WI38 (cell line): ENCODE data around the gene FXYD5.

ENCODE experiments used
- H3K4me3 ChIP-seq: 2 replicates; pipeline ENCODE4 v1.5.1; 2011; ENCODE audit warnings: low read depth, mild to moderate bottlenecking, control low read depth, low read length
- TF ChIP-seq, protein P1 (sequence below): IDR thresholded peaks from 2 replicates; pipeline ENCODE4 v1.5.1; 2012; ENCODE audit warnings: low read depth, mild to moderate bottlenecking, control low read depth, low read length

FXYD5 gene

DNA sequence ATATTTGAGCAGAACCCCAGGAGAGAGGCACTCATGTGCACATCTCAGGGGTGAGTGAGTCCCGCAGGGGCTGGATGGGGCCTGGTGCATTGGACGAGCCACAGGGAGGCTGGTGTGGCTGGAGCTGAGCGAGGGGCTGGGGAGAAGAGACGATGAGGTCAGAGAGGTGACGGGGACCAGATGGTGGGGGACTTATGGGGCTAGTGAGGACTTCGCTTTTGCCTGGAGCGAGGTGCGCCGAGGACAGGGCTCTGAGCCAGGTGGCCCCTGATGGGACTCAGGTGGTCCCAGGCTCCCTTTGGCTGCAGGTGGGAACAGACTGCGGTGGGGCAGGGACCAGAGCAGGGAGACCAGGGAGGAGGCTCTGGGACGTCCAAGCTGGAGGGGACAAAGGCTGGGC is 45.8 kb upstream of the FXYD5 start:
- H3K4me3 ChIP-seq: no peak overlapping the region
- TF ChIP-seq, protein P1, sequence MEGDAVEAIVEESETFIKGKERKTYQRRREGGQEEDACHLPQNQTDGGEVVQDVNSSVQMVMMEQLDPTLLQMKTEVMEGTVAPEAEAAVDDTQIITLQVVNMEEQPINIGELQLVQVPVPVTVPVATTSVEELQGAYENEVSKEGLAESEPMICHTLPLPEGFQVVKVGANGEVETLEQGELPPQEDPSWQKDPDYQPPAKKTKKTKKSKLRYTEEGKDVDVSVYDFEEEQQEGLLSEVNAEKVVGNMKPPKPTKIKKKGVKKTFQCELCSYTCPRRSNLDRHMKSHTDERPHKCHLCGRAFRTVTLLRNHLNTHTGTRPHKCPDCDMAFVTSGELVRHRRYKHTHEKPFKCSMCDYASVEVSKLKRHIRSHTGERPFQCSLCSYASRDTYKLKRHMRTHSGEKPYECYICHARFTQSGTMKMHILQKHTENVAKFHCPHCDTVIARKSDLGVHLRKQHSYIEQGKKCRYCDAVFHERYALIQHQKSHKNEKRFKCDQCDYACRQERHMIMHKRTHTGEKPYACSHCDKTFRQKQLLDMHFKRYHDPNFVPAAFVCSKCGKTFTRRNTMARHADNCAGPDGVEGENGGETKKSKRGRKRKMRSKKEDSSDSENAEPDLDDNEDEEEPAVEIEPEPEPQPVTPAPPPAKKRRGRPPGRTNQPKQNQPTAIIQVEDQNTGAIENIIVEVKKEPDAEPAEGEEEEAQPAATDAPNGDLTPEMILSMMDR: no peak

DNA sequence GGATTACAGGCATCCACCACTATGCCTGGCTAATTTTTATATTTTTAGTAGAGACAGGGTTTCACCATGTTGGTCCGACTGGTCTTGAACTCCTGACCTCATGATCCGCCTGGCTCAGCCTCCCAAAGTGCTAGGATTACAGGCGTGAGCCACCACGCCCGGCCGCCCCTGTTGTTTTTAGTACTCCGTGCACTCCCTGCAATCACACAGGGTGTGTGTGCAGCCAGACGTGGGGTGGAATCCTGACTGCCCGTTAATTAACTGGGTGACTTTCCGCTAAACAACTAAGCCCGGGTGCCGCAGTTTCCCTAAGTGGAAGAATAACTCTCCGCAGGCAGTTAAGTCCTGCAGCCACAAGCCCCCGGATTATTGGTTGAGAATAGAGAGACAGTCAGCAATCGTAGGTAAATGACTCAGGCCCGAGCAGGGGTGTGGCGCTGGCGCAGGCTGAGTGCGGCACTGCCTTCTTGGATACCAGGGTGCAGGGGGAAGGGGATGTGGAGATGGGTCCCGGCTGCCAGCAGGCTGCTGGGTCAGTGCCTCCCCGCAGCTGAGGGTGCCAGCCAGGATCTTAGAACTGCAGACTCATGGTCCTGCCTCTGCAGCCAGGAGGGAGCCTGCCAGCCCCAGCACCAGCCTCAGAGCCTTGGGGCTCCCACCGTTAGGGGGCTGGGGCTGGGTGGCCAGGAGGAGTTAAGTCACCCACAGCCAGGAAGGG is 45.0 kb upstream of the FXYD5 start:
- TF ChIP-seq, protein P1: no peak
- H3K4me3 ChIP-seq: no peak overlapping the region

DNA sequence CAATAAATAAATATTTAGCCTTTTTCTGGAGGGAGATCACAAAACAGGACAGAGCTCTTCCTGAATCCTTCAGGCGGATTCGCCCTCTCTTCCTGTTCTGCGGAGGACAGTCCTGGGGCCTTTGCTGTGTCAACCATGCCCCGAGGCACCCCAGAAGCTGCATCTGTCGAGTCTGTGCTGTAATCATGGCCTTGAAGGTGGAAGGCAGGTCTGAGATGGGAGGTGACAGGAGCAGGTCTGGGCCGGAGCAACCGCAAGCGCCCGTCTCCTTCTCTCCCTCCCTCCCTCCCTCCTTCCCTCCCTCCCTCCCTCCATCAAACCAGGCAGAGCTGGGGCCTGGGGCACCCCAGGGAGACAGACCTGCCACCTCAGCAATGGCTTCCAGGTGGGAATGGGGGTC is 43.6 kb upstream of the FXYD5 start:
- no peak overlapping the region for H3K4me3 ChIP-seq
- TF ChIP-seq, protein P1: no peak

DNA sequence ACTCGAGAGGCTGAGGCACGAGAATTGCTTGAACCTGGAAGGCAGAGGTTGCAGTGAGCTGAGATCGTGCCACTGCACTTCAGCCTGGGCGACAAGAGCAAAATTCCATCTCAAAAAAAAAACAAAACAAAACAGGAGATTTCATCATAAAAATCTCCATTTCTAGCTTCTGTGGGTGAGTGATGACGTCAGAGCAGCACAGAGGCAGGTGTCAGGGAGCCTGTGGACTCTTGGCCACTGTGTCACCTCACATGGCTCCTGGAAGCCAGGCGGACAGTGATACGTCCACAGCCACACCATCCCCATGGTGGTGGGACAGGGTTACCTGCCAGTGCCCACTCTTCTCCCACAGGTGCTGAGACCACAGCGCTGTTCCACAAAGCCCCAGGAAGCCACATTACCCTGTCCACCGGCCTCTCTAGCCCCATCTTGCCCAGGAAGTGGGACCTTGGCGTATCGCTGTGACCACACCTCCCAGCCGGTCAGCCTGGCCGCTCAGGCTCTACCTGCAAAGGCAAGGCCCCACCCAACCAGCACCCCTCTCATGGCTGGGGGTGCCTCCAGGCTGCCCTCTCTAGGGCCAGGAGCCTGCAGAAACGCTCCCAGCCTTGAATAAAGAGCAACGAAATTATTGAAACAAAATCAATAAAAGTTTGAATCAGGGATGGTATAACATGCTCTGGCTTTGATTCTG is 41.4 kb upstream of the FXYD5 start:
- no peak overlapping the region for H3K4me3 ChIP-seq
- TF ChIP-seq, protein P1: no peak

DNA sequence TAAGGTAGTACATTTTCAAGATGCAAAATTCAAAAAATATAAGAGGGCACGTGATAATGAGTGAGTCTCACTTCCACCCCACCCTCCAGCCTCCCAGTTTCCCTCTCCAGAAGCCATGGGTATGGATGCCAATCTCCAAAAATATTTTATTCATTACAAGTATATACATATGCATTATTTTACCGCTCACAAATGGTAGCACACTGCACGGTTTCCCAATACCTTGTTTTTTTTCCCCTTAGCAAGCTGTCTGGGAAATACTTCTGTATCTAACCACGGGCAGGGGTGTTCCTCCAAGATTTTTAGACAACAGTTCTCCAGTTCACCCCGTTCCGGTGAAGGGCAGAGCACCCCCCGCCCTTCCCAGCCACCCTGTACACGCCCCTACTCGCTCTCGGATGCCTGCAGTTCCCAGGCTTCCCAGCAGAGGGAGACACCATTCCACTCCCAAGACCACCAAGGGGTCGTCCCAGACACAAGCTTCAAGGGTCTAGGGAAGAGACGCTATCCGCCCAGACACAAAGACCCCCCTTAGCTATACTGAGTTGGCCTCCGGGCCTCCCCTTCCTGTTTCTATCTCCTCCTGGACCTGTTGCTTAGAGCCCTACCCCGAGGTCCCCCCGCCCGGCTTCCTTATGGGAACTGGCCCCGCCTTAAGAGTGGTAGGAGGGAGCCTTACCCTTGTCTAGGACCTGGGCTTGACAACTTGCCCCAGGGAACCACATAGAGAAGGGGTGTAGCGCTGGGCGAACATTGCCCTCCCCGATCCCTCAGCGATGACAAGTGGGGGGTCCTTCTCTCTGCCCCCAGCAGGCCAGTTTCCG is 40.0 kb upstream of the FXYD5 start:
- no peak overlapping the region for H3K4me3 ChIP-seq
- TF ChIP-seq, protein P1: peak; percentile 99

DNA sequence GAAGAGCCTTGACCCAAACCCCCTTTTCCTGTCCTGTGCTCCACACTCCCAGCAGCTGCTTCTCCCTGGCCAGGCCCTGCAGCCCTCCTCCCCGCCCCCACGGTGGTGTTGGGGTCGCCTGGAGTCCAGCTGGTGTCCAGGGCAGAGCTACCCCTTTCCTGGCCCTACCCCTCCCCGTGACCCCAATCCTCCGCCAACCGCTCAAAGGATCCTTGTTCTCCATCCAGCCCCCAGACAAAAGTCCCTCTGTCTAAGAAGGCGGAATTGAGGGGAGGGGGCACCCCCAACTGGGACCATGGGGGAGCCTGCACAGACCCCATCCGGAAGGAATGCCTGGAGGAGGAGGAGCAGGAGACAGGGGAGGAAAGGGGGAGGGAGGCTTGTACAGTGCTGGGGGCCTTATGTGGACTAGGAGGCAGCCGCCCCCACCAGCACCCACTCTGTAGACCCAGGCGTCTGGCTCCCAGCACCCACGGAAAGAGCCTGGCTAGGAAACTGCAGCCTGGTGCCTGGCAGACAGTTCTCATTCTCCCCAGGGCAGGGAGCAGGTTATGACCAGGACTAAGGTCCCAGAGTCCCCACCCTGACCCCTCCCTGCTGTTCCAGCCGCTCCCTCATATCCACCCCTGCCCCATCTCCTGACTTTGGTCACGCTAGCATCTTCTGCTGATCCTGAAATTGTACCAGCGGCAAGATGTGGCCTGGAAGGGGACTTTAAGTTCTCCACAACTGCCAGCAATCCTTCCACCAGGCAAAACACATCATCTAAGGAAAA is 39.2 kb upstream of the FXYD5 start, which contains the start of gene FXYD3:
TSS of gene FXYD3 (plus strand) at position 647 of the 775 bp plus-strand sequence. CDS start 3,554 bp downstream, outside the sequence.
- TF ChIP-seq, protein P1: no peak
- H3K4me3 ChIP-seq: no peak within 1 kb of the TSS
